GM10266 (cell line): ENCODE data around the gene RTN4R.

Experiments
- DNase-seq: peaks from one replicate; pipeline ENCODE4 v3.0.0; 2012; ENCODE audit errors: extremely low spot score
- CTCF ChIP-seq: IDR thresholded peaks from 2 replicates; pipeline ENCODE4 v1.5.1; 2012; ENCODE audit warnings: mild to moderate bottlenecking, low read depth; ENCODE audit not compliant: control insufficient read depth, insufficient read depth; ENCODE audit errors: missing control alignments

RTN4R gene

GRCh38 chr22:20242393-20243175 is 25.5 kb downstream of the RTN4R start:
- TF ChIP-seq CTCF: no peak

DNA sequence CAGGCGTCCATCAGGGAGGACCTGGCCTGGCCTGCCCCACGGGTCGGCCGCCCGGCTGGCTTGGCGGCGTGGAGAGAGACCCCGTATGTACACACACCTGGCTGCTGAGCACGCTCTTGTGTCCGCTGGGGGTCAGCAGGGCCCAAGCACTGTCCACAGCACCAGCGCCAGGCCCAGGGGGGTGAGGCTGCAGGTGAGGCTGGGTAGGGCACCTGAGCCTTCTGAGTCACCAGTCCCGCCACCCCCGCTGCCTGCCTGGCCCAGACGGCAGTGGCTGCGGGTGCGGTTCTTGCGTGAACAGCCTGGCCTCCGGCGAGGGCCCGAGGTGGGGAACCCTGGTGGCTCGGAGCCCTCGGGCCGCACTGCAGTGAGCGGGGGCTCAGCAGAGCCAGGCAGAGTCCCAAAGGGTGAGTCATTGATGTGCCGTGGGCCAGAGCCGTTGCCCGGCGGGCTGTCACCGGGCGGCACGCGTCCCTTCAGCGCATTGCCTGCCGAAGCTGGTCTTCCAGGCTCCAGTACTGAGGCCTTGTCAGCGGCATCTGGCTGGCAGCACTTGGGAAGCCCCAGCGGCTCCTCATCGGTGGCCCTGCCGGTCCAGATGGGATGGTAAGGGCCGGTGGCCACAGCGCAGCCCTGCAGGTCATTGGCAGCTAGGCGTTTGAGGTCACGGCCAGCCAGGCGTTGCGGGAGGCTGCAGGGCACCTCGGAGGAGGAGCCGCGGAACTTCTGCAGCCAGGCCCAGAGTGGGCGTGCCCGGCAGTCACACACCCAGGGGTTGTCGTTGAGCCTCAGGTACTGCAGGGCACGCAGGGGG is 26.3 kb downstream of the RTN4R start:
- TF ChIP-seq CTCF: no peak
- no peak for DNase-seq

More at GRCh38 chr22:20242393-20243175, 25.5 kb downstream of the RTN4R start:
- no peak for DNase-seq

GRCh38 chr22:20240900-20241299 is 27.2 kb downstream of the RTN4R start:
- no peak for DNase-seq
- no peak for TF ChIP-seq CTCF

DNA sequence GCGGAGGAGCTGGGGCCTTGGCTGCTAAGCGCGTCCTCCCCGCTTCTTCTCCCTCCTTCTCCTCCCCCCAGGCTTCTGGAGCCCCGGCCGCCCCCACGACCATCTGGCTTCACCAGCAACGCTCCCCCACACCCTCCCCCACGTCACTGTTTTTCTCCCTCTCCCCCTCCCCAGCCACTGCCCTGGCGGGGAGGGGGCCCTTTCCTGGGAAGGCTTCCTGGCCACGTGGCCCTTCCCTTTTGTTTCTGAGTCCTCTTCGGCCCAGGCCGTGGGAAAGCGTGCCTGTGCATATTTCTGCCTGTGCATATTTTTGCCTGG is 27.7 kb downstream of the RTN4R start:
- no peak for DNase-seq

DNA sequence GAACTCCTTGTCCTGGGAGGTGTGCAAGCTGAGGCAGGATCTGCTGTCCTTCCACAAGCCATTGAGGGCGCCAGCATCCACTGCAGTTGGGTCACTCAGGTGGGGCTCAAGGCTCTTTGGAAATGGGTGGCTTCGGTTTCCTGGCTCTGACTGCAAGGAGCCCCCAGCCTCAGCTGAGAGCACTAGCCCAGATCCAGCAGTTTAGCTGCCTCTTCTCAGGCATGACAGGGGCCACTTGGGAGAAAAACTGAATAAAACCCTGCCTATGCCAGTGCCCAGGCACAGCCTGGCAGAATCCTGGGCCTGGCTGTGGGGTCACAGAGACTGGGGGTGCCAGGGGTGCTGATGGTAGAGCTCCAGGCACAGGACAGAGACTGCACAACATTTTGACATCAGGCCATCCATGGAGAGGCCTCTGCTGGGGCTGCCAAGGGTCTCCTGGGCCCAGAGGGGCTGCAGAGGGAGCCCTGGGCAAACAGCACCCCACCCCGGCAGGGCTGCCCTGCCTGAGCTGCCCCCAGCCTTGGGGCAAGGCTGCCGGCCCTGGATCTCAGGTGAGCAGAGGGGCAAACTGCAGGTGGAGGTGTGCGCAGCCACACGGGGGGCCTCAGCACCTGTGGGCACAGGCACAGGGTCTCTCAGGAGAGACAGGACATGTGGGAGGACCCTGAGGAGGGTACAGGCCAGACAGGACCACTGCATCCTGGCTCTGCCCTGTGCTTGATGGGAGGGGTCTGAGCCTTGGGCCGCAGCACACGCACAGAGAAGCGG is 28.3 kb downstream of the RTN4R start:
- TF ChIP-seq CTCF: no peak

More for the DNA sequence above, 27.7 kb downstream of the RTN4R start:
- TF ChIP-seq CTCF: no peak

GRCh38 chr22:20238901-20239675 is 29.0 kb downstream of the RTN4R start:
- no peak for TF ChIP-seq CTCF
- no peak for DNase-seq

More for the DNA sequence above, 28.3 kb downstream of the RTN4R start:
- DNase-seq: no peak
